BE2C (cell line): ENCODE measurements around the gene CD22.

Source experiments
- DNase-seq: peaks from one replicate; pipeline ENCODE4 v3.0.0-alpha.2; 2020
- H3K27me3 ChIP-seq: fragments of 250-450 bp; sonication (Bioruptor Pico); 2 replicates; pipeline ENCODE4 v1.5.1; 2020; ENCODE audit warnings: mild to moderate bottlenecking
- H3K36me3 ChIP-seq: fragments of 250-450 bp; sonication (Bioruptor Pico); 2 replicates; pipeline ENCODE4 v1.5.1; 2020; ENCODE audit warnings: mild to moderate bottlenecking
- H3K4me1 ChIP-seq: fragments of 250-450 bp; sonication (Bioruptor Pico); 2 replicates; pipeline ENCODE4 v1.5.1; 2020
- H3K4me3 ChIP-seq: 2 replicates; pipeline ENCODE4 v1.5.1; 2011; ENCODE audit warnings: low read depth, low read length
- H3K9me3 ChIP-seq: fragments of 250-450 bp; sonication (Bioruptor Pico); 2 replicates; pipeline ENCODE4 v1.5.1; 2020
- TF ChIP-seq, protein P1 (sequence below): IDR thresholded peaks from 2 replicates; pipeline ENCODE4 v1.5.1; 2012; ENCODE audit warnings: mild to moderate bottlenecking, low read depth, low read length

Gene CD22

GRCh38 chr19:35331551-35332214, 2.7 kb downstream of the CD22 start:
- Histone ChIP-seq H3K27me3 (no peaks in the 10 kb centered on the region; the same call in 1 of the 2 replicates), H3K4me1 (no peaks in the 10 kb centered on the region), H3K9me3 (no peaks in the 10 kb centered on the region), H3K4me3 (no peak overlapping the region), H3K36me3 (no peaks in the 10 kb centered on the region)
- TF ChIP-seq, protein P1, sequence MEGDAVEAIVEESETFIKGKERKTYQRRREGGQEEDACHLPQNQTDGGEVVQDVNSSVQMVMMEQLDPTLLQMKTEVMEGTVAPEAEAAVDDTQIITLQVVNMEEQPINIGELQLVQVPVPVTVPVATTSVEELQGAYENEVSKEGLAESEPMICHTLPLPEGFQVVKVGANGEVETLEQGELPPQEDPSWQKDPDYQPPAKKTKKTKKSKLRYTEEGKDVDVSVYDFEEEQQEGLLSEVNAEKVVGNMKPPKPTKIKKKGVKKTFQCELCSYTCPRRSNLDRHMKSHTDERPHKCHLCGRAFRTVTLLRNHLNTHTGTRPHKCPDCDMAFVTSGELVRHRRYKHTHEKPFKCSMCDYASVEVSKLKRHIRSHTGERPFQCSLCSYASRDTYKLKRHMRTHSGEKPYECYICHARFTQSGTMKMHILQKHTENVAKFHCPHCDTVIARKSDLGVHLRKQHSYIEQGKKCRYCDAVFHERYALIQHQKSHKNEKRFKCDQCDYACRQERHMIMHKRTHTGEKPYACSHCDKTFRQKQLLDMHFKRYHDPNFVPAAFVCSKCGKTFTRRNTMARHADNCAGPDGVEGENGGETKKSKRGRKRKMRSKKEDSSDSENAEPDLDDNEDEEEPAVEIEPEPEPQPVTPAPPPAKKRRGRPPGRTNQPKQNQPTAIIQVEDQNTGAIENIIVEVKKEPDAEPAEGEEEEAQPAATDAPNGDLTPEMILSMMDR, result no peak
- DNase-seq, result no peak

DNA sequence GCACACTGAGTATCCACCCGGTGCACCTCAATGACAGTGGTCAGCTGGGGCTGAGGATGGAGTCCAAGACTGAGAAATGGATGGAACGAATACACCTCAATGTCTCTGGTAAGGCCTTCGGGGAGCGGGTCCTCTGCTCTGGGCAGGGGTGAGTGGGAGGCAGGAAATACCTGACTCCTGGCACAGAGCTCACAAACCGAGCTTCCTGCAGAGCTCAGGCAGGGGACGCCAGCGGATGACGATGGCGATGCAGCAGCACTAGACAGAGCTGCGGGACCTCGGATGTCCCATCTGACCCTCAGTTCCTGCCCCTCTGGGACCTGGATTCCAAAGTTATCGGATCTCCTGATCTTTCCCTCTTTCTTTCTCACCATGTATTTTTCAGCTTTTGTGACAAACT, 3.8 kb downstream of the CD22 start:
- Histone ChIP-seq H3K9me3 (no peaks in the 10 kb centered on the region), H3K36me3 (no peaks in the 10 kb centered on the region), H3K4me1 (no peaks in the 10 kb centered on the region), H3K27me3 (no peaks in the 10 kb centered on the region), H3K4me3 (no peak overlapping the region)
- no peak for DNase-seq
- TF ChIP-seq, protein P1, result no peak

DNA sequence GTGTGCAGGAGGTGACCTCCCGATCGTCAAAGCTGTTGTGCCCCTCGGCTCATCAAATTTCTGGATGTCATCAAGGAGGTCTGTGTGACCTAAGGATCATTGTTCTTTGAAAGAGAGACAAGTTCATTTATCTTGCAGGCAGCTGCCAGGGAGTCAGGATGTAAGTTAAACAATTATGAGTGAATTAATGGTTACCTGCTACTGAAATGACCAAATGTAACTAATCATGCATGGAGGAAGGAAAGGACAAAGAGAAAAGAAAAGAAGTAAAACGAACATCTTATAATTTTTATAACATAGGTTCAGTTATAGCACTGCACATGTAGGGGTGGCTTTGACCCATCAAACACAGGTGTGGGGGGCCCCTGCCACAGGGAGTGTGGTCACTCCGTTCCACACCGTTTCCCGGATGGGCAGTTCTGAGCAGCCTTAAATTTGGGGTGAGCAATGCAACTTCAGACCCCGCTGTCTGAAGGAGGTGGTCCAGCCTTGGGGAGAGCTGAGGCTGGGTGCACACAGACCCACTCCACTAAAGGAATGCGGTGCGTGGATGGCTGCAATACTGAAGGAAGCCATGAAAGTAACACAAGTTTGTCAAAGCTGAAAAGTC, 5.3 kb downstream of the CD22 start:
- H3K9me3 ChIP-seq, result no peaks in the 10 kb centered on the region
- no peak for DNase-seq
- H3K4me1 ChIP-seq, result no peaks in the 10 kb centered on the region
- H3K36me3 ChIP-seq, result no peaks in the 10 kb centered on the region
- H3K4me3 ChIP-seq, result no peak overlapping the region
- TF ChIP-seq, protein P1, result no peak
- H3K27me3 ChIP-seq, result no peaks in the 10 kb centered on the region

GRCh38 chr19:35336166-35336955, 7.4 kb downstream of the CD22 start:
- H3K27me3 ChIP-seq, result no peaks in the 10 kb centered on the region
- no peaks in the 10 kb centered on the region for H3K36me3 ChIP-seq
- H3K9me3 ChIP-seq, result no peaks in the 10 kb centered on the region
- TF ChIP-seq, protein P1, result no peak
- H3K4me3 ChIP-seq, result no peak overlapping the region
- no peak for DNase-seq
- H3K4me1 ChIP-seq, result no peaks in the 10 kb centered on the region

- DNase-seq, result no peak
- Histone ChIP-seq H3K27me3 (no peaks in the 10 kb centered on the region), H3K4me1 (no peaks in the 10 kb centered on the region), H3K36me3 (no peaks in the 10 kb centered on the region), H3K9me3 (no peaks in the 10 kb centered on the region), H3K4me3 (no peak overlapping the region)
- TF ChIP-seq, protein P1, result no peak
Measured at GRCh38 chr19:35337097-35337983, 8.4 kb downstream of the CD22 start.
